GM18499 (cell line): ENCODE results near the gene GGT1.
"Not testable (repeated sequence)": the region's sequence is repeated elsewhere in the genome, so short reads cannot be mapped to it uniquely, and the experiment has no call there.

Experiments used
- ATAC-seq: cut with Tn5 transposase; IDR thresholded peaks from one replicate; pipeline ENCODE4 v1.9.1; 2021; ENCODE audit warnings: moderate number of reproducible peaks; ENCODE audit not compliant: insufficient read depth, unreplicated experiment

GGT1 gene

DNA sequence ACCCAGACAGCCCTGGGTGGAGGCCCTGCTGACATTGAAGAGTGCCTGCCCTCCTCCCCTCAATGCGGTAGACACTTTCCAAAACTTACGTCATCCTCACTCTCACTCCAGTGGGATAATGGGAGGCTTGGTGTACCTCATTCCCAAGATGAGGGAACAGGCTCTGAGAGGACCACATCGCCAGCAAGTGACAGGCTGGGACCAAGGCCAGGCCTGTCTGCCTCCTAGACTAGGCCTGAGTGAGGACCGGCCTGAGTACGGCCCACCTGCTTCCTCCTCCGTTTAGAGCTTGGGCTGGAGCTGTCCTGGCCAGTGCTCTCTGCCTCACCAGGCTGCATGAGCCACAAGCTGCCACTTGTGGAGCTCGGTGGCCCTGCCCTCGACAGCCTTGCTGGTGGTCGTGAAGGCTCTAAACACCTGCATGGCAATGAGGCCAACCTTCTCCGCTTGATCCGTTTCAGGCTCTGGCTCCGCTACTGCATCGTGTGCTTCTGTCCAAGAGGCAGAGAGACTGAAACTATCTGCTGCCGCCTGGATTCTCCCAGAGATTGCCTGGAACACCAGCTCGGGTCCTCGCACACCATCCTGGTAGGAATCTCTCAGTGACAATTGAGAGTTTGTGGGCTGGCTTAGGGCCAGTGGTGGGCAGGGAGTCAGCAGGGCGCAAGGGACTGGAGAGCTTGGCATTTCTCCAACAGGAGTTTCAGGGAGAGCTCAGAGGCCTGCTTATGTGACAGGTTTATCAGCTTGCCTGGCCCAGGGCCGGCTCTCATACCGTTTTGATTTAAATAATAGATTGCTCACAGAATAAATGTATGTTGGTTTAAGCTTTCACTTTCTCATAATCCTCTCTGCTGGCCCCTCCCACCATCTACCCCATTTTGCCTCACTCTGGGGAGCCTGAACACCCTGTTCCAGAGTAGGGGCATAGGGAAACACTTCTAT lies 19.5 kb upstream of the GGT1 start:
- no peak for ATAC-seq

DNA sequence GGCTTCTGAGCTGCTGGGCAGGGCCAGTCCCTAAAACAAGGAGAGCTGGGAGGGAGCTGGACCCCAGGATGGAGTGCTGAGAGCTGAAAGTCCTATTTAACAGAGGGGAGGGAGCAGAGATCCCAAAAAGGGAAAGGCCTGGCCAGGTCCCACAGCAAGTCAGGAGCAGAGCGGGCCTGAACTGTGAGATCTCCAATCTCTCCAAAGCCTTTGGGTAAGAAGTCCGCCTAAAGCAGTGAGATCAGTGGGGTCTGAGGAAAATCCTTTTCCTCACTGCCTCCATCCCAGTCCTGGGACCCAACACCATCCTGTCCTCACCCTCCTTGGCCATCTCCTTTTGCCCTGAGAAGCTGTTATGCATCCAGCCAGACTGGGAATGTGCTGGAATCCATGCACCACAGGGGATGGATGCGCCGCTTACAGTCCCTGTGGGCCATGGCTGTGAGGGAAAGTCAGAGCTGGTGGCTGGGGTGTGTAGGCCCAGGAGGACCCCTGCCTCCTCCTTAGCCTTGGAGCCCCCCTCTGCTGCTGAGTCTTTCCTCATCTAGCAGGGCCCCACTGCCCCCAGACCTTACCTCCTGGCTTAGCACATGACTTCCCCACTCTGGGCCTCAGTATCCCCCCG lies 18.7 kb upstream of the GGT1 start:
- ATAC-seq: no peak

DNA sequence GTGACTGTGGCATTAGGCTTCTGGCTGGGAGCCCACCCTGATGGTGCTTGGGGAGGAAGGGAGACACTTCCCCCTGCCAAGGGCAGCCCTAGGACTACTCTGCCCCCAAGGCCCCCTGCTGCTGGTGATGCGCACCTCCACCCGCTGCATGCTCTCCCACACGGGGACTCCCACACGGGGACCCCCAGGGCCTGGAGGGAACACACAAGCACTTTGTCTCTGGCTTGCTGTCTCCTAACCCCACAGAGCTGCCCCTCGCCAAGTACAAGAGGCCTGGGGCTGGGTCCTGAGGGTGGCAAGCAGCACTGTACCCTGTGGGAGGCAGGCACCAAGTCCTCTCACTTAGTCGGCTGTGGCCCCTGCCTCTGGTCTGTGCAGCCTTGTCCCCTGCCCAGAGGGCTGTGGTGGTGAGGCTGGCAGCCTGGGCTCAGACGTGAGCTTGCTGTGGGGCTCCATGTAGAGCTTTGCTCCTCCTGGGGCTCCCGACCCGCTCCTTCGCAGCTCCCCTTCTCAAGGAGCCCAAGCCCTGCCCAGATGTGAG lies 18.1 kb upstream of the GGT1 start:
- no peak for ATAC-seq

DNA sequence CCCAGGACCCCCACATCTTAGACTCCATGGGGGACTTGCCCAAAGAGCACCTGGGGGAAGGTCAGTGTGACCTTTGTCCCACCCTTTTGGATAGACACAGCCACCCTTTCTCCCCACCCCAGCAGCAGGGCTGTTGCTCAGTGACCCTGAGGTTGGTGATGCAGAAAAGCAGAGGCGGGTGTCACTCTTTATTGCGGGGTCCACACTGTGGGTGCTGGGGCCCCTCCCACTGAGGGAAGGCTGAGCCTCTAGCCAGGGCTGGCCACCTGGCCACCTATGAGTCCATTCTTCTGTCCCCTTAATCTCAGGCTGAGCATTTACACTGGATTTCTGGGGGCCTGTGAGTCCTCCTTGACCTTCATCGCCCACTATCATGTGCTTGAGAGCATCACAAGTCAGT lies 17.5 kb upstream of the GGT1 start:
- ATAC-seq: no peak

DNA sequence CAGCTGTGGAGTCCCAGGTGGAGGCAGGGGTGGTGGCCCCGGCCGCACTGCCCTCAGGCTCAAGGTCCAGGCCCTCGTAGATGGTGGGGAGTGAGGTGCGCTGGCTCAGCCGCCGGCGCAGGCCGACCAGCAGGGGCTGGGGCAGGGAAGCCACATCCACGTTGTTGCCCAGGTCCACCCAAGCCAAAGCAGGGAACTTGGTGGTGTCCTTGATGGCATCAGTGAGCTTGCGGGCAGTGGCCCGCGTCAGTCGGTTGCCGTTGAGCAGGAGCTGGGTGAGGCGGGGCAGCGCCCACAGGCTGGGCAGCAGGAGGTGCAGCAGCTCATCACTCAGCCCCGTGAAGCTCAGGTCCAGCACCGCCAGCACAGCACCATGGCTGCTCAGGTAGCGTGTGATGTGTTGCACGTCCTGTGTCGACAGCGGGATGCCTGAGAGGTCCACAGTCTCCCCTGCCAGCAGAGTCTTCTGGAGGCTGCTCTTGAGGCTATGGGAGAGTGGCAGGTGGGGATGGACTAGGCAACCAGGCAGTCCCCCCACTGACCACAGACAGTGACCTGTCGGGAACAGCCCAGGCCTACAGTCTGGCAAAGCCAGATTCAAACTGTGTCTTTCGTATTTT lies 17.0 kb upstream of the GGT1 start:
- no peak for ATAC-seq

DNA sequence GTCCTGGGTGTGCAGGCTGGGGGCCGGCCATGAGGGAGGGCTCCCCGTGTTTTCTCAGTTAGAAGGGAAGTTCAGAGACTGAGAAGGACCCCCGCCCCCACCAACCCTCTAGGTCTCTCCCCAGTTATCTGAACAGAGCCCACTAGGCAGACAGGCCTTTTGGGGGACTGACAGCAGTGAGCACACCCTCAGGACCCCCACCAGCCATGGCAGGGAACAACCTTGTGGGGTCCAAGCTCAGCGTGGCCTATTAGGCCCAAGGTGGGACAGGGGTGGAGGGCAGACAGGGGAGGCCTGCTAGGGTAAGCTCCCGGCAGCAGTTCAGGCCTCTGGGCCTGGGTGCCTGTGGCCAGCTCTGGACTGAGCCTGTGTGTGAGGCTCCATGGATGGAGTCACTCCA lies 15.7 kb upstream of the GGT1 start:
- no peak for ATAC-seq

DNA sequence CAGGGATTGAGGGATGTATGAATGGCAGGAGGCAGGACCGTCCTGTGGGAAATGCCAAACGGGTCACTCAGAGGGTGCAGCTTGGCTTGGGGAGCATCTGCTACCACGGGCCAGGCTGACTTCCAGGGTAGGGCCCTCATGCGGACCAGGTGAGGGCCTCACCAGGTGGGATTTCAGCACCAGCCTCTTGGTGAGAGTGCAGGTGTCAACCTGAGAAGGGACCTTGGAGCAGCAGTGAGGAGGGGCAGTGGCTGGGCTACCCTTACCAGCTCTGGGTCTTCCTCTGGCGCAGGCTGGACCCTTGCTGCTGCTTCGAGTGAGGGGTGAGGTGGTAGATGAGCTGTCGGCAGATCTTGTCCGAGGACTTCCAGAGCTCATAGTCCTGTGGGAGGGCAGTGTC lies 15.0 kb upstream of the GGT1 start:
- no peak for ATAC-seq

DNA sequence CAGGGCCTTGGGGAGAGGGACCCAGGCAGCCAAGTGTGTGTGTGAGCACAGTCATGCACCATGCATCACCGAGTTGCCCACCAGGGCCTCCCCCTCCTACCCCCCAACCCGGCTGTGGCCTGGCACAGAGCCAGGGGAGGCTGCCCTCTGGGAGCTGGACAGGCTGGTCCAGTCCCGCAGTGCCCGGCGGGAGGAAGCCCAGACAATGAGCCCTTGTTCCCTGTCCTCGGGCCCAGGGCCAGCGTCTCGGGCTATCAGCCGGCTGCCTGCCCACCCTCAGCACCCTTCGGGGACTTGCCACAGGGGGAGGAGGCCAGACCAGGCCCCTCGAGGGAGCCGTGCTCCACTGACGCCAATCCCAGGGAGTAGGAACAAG lies 14.6 kb upstream of the GGT1 start:
- no peak for ATAC-seq

DNA sequence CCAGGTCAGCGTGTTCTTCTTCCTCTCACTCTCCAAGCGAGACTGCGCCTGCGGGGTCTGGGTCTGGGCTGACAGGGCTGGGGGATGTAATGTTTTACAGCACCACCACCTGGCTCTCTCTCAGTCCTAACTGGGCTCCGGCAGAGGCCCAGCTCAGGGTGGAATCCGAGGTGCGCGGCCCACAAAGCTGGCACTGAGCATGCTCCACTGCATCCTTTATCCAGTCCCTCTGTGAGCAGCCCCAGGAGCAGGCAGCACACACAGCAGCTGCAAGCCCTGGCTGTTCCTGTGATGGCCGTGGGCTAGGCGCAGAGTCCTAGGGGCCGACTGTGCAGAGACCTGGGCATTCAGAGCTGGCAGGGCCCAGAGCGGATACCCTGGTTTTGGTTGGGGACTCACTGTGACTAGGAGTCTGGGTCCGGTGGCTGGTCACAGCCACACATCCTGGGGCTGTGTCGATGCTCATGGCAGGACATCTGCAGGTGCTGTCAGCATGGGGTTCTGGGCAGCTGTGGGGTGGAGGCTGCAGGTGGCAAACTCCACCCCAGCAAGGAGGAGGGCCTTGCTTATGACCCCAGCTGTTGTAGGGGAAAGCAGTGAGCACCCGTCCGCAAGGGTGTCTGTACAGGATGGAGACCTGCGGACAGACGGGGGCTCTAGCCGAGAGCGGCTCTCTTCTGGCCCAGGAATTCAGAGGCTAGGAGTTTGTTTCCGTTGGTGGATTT lies 14.1 kb upstream of the GGT1 start:
- no peak for ATAC-seq

DNA sequence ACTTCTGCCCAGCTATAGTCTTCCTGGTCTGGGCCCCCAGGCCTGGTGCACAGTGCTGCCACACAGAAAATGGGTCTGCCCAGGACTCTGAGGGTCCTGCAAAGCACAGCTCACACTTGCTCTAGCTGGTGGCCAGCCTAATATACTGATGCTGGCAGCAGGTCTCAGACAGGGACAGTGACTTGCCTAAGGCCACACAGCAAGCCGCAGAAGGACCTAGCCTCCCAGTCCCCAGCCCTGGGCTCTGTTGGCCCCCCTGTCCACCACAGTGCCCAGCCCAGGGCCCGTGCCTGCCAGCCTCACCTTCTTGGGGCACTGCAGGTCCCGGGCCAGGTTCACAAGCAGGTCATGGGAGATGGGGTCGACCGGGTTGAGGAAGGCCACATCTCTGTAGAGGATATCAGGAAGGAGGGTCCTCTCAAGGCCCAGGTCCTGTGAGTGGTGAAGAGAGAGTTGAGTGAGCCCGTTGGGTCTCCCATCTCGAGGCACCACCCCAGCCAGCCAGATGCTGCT lies 13.4 kb upstream of the GGT1 start:
- ATAC-seq: no peak

DNA sequence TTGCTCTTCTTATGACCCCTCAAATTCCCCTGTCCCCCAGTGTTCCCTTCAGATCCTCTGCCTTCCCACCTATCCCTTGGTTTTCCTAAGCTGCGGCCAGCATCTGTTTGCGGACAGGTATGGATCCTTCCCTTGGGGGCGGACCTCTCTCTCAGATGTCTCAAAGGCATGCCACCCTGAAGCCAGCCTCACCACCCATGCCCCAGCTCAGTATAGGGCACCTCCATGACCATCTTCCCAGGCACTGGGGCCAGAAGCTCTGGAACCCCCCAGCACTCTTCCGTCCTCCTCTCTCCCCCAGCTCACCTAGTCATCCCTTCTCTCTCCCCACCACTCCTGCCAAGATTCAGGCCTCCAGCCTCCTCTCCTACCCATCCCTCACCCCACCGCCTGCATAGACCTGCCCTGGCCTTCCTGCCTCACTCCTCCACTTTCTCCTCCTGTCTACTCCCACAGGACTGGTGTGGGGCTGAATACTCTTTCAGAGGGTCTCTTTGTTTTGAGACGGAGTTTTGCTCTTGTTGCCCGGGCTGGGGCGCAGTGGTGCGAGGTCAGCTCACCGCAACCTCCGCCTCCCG lies 12.3 kb upstream of the GGT1 start:
- no peak for ATAC-seq

DNA sequence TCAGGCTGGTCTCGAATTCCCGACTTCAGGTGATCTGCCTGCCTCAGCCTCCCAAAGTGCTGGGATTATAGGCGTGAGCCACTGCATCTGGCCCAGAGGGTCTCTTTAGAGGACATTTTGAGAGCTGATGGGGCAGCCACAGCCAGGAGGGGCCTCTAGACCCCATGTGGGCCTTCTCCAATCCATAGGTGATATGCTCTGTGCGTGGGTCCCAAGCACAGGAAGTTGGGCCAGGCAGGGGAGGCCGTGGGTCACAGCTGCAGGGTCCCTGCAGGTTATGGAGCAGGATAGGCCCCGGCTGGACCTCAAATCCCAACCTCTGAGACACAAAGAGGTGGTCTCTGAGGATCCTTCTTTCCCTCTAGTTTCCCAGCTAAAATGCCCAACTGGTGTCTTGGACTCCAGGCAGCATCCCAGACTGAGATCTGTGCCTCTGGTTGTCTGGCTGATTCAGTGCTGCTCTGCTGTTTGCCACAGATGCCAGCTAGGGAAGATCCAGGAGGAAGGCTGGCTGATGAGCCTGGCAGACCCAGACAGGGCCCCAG lies 11.6 kb upstream of the GGT1 start:
- ATAC-seq: no peak

DNA sequence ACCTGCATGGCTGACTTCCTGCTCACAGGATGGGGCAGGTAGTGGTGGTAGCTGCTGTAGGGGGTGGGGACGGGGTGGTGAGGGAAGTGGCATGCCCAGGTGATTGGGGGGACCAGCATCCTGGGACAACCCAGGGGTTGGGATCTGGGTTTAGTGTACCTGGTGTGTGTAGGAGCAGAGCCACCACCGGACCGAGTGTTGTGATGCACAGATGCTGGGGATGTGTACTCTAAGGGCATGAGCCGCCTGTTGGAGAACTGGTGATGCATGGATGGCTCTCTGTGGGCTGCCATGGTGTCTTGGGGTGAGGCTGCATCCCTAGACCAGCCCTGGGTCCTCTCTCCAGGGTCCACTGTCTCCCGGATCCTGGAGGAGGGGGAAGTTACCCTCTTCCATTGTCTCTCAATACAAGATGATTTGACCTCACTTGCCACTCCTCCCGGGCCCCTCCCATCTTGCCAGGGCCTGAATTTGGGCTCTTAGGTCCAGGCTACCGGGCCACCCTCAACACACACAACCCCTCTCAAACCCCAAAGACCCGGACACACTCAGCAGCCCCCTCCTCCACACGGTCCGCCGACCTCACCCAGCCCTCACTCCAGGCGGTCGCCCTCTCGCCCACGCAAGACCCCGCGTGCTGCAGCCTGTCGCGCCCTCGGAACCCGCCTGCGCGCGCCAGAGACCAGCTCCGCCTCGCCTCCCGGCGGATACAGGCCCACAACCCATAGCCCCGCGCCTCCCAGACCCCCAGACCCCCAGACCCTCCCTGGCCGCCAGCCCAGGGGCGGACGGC lies 10.7 kb upstream of the GGT1 start:
- ATAC-seq: no peak

DNA sequence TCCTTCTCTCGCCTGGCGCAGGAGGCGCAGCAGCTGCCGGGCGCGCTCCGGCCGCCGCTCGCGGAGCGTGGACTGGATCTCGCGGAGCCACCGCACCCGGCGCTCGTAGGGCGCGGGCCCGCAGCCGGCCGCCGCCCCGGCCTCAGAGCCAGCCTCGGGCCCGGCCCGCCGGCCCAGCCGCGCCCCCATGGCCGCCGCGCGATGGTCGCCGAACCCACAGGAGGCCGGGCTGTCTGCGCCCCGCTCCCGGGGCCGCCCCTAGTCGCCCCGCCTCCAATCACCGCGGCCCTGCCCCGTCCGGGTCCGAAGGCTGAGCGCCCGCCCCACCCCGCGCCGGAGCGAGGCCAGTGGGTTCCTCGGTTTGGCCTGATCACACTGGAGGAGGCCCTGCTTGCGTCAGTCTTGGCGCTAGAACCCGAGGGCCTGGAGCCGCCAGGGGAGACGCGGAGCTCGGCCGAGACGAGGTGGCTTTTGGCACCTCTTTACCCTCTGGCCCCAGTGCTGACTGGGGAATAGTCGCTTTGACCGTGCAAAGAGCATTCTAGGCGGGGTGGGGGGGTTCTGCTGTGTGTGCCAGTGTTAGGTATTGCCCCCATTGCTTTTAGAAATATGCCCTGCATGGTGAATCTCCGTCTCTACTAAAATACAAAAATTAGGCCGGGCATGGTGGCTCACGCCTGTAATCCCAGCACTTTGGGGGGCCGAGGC lies 10.0 kb upstream of the GGT1 start, which contains the start of gene LRRC75B:
Gene LRRC75B, minus strand, starts transcription at position 223 of the 708 bp plus-strand sequence. Its CDS starts 34 bp downstream, at position 189.
- ATAC-seq: no peak

DNA sequence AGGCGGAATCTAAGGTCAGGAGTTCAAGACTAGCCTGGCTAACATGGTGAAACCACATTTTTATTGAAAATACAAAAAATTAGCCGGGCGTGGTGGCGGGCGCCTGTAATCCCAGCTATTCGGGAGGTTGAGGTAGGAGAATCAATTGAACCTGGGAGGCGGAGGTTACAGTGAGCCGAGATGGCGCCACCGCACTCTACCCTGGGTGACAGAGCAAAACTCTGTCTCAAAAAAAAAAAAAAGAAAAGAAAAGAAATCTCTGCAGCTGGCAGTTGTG lies 9.5 kb upstream of the GGT1 start:
- not testable (repeated sequence) for ATAC-seq

DNA sequence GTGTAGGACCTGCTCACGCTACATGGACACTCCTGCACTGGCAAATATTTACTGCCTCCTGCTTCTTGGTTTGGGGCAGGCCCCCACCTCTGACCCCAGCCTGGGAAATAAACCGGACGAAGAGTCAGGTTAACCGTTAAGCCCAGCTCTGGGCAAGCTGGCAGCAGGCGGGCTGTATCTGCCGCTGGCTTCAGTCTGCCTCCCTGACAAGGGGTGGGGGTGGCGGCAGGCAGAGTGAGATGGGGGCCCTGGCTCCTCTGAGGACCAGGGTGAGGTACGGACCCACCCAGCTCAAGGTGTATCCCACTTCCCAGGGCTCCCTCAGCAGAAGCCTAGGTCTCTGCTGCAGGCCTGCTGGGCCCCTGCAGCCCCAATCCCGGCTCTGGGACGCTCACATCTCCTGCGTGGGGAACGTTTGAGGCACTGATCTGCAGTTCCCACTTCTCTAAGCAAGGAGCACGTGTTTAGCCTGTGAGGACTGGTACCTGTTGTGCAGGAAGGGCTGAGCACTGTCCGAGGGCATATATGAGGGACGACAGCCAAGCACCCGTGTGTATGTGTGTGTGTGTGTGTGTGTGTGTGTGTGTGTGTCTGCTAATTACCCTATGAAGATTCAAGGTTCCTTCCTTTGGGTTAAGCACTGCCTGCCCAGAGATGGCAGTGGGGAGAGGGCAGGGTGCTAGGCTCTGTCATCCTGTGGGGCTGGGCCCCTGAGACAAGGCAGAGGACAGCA lies 9.0 kb upstream of the GGT1 start:
- no peak for ATAC-seq

DNA sequence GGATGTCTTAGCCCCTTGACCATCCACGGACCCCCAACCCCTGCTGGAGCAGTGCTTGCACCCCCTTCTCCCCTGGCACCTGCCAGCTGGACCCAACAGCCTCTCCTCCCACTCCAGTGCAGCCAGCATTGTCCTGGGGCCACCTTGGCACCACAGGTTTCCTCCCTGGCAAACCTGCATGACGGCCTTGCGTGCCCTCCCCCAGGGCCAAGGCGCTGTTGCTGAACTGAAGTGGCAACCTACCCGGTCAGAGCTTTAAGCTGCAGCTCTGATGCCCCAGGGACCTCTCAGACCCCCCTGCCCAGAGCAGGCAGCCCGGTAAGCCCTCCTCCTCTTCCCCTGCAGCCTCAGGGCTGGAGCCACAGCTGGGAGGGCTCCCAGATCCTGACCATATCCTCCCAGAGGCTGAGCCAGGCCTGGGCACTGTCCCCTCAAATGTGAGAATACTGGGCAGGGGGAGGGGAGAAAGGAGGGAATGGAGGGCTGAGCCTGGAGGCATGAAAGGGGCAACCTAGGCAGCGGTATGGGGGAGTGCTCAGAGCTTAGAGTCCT lies 8.3 kb upstream of the GGT1 start:
- no peak for ATAC-seq
